ENCODE results near the gene FEM1A. TPM values are rescaled to one million over a fixed set of nuclear protein-coding genes. Genes with fewer than 3 reads are reported as not detected.
"Not testable (repeated sequence)": the region's sequence is repeated elsewhere in the genome, so short reads cannot be mapped to it uniquely, and the experiment has no call there.

The FEM1A gene
- polyA plus RNA-seq, 2 donors: 5.2 to 6.1 TPM

DNA sequence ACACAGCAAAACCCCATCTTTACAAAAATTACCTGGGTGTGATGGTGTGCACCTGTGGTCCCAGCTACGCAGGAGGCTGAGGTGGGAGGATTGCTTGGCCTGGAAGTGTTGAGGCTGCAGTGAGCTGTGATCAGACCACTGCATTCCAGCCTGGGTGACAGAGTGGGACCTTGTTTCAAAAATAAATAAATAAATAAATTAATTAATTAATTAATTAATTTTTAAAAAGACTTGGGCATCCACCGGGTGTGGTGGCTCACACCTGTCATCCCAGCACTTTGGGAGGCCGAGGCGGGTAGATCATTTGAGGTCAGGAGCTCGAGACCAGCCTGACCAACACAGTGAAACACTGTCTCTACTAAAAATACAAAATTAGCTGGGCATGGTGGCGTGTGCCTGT is 13.6 kb downstream of the FEM1A start:
- not testable (repeated sequence) for H3K9me3 ChIP-seq (ENCODE audit: control insufficient read depth in 2 of 2, insufficient read depth in 1 of 2, low read depth in 1 of 2, low read length in 1 of 2); H3K4me1 ChIP-seq (ENCODE audit: control insufficient read depth in 2 of 2, insufficient read depth in 2 of 2, low read length in 1 of 2); H3K36me3 ChIP-seq (ENCODE audit: control insufficient read depth in 2 of 2, insufficient read depth in 2 of 2, low read length in 1 of 2); H3K27me3 ChIP-seq (ENCODE audit: control insufficient read depth in 1 of 2, insufficient read depth in 2 of 2, low read length in 2 of 2); H3K4me3 ChIP-seq (ENCODE audit: low read depth in 1 of 2, low read length in 2 of 2); H3K27ac ChIP-seq (ENCODE audit: low read depth in 2 of 2, low read length in 1 of 2)
- WGBS, 2 donors: 93 to 94% methylated on average over 6 of the region's 6 CpGs

DNA sequence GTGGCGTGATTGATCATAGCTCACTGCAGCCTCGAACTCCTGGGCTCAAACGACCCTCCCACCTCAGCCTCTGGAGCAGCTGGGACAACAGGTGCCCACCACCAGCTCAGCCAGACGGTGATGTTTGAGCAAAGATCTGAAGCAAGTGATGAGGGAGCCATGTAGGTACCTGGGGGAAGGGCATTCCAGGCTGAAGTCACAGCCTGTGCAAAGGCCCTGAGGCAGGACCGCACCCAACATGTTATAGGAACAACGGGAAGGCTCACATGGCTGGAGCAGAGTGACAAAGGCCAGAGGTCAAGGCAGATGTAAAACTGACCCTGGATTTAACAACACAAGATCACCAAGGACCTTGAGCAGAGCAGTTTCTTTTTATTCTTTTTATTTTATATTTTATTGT is 14.8 kb downstream of the FEM1A start:
- Histone ChIP-seq H3K4me3 (ENCODE audit: low read depth in 1 of 2, low read length in 2 of 2) (no peak overlapping the region), H3K36me3 (ENCODE audit: control insufficient read depth in 2 of 2, insufficient read depth in 2 of 2, low read length in 1 of 2) (no peaks in the 10 kb centered on the region)

GRCh38 chr19:4807188-4807587 is 15.7 kb downstream of the FEM1A start:
- Histone ChIP-seq H3K4me3 (ENCODE audit: low read depth in 1 of 2, low read length in 2 of 2) (no peak overlapping the region), H3K27me3 (ENCODE audit: control insufficient read depth in 1 of 2, insufficient read depth in 2 of 2, low read length in 2 of 2) (no peaks in the 10 kb centered on the region), H3K36me3 (ENCODE audit: control insufficient read depth in 2 of 2, insufficient read depth in 2 of 2, low read length in 1 of 2) (no peaks in the 10 kb centered on the region), H3K4me1 (ENCODE audit: control insufficient read depth in 2 of 2, insufficient read depth in 2 of 2, low read length in 1 of 2) (peaks cover 2 to 4% of the 10 kb centered on the region in 2 donors), H3K9me3 (ENCODE audit: control insufficient read depth in 2 of 2, insufficient read depth in 1 of 2, low read depth in 1 of 2, low read length in 1 of 2) (no peaks in the 10 kb centered on the region), H3K27ac (ENCODE audit: low read depth in 2 of 2, low read length in 1 of 2) (no peak overlapping the region)
- WGBS, 2 donors: 74 to 81% methylated on average over 6 of the region's 6 CpGs

More for the DNA sequence above, 14.8 kb downstream of the FEM1A start:
- Histone ChIP-seq H3K27ac (ENCODE audit: low read depth in 2 of 2, low read length in 1 of 2) (no peak overlapping the region), H3K4me1 (ENCODE audit: control insufficient read depth in 2 of 2, insufficient read depth in 2 of 2, low read length in 1 of 2) (peaks cover 0 to 4% of the 10 kb centered on the region in 2 donors), H3K9me3 (ENCODE audit: control insufficient read depth in 2 of 2, insufficient read depth in 1 of 2, low read depth in 1 of 2, low read length in 1 of 2) (no peaks in the 10 kb centered on the region), H3K27me3 (ENCODE audit: control insufficient read depth in 1 of 2, insufficient read depth in 2 of 2, low read length in 2 of 2) (no peaks in the 10 kb centered on the region)
- 73 to 74% methylated on average over 6 of the region's 6 CpGs for WGBS, 2 donors

DNA sequence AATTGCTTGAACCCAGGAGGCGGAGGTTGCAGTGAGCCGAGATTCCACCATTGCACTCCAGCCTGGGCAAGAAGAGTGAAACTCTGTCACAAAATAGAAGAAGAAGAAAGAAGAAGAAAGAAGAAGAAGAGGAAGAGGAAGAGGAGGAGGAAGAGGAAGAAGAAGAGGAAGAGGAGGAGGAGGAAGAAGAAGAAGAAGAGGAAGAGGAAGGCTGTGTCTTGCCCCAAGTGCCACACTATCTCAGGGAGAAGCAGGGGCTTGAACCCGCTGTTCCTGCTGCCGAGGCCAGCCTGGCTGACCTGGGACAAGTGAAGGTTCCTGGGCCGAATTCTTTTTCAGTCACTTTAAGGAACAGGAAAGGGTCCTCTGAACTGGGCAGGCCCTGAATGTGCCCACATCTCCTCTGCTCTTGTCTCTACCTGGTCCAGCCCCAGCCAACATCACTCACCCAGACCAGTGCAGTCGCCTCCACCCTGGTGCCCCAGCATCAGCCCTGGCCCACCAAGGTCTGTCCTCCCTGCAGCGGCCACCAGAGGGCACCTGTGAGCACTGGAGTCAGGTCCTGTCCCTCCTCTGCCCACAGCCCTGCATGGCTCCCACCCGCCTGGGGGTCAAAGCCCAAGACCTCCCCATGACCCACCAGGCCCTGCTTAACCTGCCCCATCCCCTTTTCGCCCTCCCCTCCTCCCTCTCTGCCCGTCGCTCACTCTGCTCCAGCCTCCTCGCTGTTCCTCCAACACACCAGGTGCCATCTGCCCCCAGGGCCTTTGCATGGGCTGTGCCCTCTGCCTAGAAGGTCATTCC is 20.0 kb downstream of the FEM1A start:
- 61 to 67% methylated on average over 12 of the region's 12 CpGs for WGBS, 2 donors
- peaks cover 2 to 5% of the 10 kb centered on the region in 2 donors for H3K4me1 ChIP-seq (ENCODE audit: control insufficient read depth in 2 of 2, insufficient read depth in 2 of 2, low read length in 1 of 2)
- H3K27ac ChIP-seq (ENCODE audit: low read depth in 2 of 2, low read length in 1 of 2): peak overlapping the region; percentile 22 to 26
- peaks cover 1 to 5% of the 10 kb centered on the region in 2 donors for H3K36me3 ChIP-seq (ENCODE audit: control insufficient read depth in 2 of 2, insufficient read depth in 2 of 2, low read length in 1 of 2)
- no peaks in the 10 kb centered on the region for H3K9me3 ChIP-seq (ENCODE audit: control insufficient read depth in 2 of 2, insufficient read depth in 1 of 2, low read depth in 1 of 2, low read length in 1 of 2)
- no peak overlapping the region for H3K4me3 ChIP-seq (ENCODE audit: low read depth in 1 of 2, low read length in 2 of 2)
- H3K27me3 ChIP-seq (ENCODE audit: control insufficient read depth in 1 of 2, insufficient read depth in 2 of 2, low read length in 2 of 2): no peaks in the 10 kb centered on the region

DNA sequence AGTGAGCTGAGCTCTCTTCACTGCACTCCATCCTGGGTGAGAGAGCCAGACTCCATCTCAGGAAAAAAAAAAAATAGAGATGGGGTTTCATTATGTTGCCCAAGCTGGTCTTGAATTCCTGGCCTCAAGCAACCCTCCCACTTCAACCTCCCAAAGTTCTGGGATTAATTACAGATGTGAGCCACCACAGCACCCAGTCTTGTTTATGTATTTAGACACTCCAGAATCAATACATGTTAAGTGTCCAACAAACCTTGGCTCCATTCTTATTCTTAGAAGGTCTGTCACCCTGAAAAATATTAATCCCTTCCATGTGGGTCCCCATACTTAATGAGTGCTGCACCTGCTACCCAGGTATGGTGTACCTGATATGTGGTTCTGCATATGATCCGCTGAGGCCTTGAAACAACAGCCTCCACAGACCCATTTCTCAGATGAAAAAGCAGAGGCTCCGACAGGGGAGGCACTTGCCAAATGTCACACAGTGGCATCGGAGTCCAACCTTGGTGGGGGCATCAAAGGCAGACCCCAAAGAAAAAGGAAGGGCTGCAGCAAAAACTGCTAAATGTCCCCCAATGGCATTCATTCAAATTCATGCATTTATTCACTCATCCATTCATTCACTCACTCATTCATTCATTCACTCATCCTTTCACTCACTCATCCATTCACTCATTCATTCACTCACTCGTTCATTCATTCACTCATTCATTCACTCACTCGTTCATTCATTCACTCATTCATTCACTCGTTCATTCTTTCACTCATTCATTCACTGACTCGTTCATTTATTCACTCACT is 23.3 kb downstream of the FEM1A start:
- Histone ChIP-seq H3K4me1 (ENCODE audit: control insufficient read depth in 2 of 2, insufficient read depth in 2 of 2, low read length in 1 of 2) (peaks cover 2 to 7% of the 10 kb centered on the region in 2 donors), H3K4me3 (ENCODE audit: low read depth in 1 of 2, low read length in 2 of 2) (no peak overlapping the region), H3K27ac (ENCODE audit: low read depth in 2 of 2, low read length in 1 of 2) (no peak overlapping the region), H3K9me3 (ENCODE audit: control insufficient read depth in 2 of 2, insufficient read depth in 1 of 2, low read depth in 1 of 2, low read length in 1 of 2) (no peaks in the 10 kb centered on the region), H3K36me3 (ENCODE audit: control insufficient read depth in 2 of 2, insufficient read depth in 2 of 2, low read length in 1 of 2) (peaks cover 11 to 27% of the 10 kb centered on the region in 2 donors), H3K27me3 (ENCODE audit: control insufficient read depth in 1 of 2, insufficient read depth in 2 of 2, low read length in 2 of 2) (no peaks in the 10 kb centered on the region)
- WGBS, 2 donors: 70 to 75% methylated on average over 7 of the region's 7 CpGs

- Histone ChIP-seq H3K4me3 (ENCODE audit: low read depth in 1 of 2, low read length in 2 of 2) (no peak overlapping the region), H3K4me1 (ENCODE audit: control insufficient read depth in 2 of 2, insufficient read depth in 2 of 2, low read length in 1 of 2) (peaks cover 2 to 7% of the 10 kb centered on the region in 2 donors), H3K36me3 (ENCODE audit: control insufficient read depth in 2 of 2, insufficient read depth in 2 of 2, low read length in 1 of 2) (peaks cover 11 to 27% of the 10 kb centered on the region in 2 donors), H3K27me3 (ENCODE audit: control insufficient read depth in 1 of 2, insufficient read depth in 2 of 2, low read length in 2 of 2) (no peaks in the 10 kb centered on the region), H3K27ac (ENCODE audit: low read depth in 2 of 2, low read length in 1 of 2) (peak overlapping the region in 1 of 2 donors; percentile 15), H3K9me3 (ENCODE audit: control insufficient read depth in 2 of 2, insufficient read depth in 1 of 2, low read depth in 1 of 2, low read length in 1 of 2) (no peaks in the 10 kb centered on the region)
- 30 to 31% methylated on average over 28 of the region's 28 CpGs for WGBS, 2 donors
These were observed 24.1 kb downstream of the FEM1A start for GRCh38 chr19:4815426-4816201.

DNA sequence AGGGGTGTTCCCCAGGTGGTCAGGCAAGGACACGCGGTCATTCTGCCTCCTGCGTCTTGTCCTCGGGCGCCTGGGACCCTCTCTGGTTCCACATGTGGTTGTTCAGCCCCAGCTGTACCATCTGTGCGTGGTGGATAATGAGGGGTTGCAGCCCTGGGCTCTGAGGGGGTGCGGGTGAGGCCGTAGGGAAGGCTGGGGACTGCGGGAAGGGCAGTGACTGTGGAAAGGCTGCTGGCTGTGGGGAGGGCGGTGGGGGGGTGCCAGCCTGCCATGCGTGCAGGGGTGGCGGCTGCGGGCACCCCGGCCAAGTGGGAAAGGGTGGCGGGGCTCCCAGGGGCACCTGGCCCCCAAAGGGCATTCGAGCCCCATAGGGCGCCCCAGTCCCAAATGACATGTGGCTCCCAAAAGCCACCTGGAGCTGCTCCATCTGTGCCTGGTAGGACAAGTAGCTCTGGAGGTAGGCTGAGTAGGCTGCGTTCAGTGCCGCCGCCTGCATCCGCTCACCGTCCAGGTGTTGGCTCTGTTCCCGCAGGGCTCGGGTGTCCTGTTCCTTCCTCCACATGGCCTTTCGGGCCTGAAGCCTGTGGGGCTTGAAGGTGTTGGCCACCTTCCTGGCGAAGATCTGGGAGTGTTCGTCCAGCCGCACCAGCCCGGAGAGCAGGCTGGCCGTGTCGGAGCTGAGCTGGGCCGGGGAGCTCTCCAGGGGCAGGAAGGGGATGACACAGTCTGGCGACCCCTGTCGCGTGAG is 24.8 kb downstream of the FEM1A start:
- no peaks in the 10 kb centered on the region for H3K27me3 ChIP-seq (ENCODE audit: control insufficient read depth in 1 of 2, insufficient read depth in 2 of 2, low read length in 2 of 2)
- peaks cover 2 to 7% of the 10 kb centered on the region in 2 donors for H3K4me1 ChIP-seq (ENCODE audit: control insufficient read depth in 2 of 2, insufficient read depth in 2 of 2, low read length in 1 of 2)
- H3K9me3 ChIP-seq (ENCODE audit: control insufficient read depth in 2 of 2, insufficient read depth in 1 of 2, low read depth in 1 of 2, low read length in 1 of 2): no peaks in the 10 kb centered on the region
- H3K27ac ChIP-seq (ENCODE audit: low read depth in 2 of 2, low read length in 1 of 2): peak overlapping the region in 1 of 2 donors; percentile 15
- H3K4me3 ChIP-seq (ENCODE audit: low read depth in 1 of 2, low read length in 2 of 2): no peak overlapping the region
- H3K36me3 ChIP-seq (ENCODE audit: control insufficient read depth in 2 of 2, insufficient read depth in 2 of 2, low read length in 1 of 2): peaks cover 11 to 27% of the 10 kb centered on the region in 2 donors
- 92 to 95% methylated on average over 35 of the region's 35 CpGs for WGBS, 2 donors

GRCh38 chr19:4816950-4817278 is 25.4 kb downstream of the FEM1A start:
- 92 to 93% methylated on average over 16 of the region's 16 CpGs for WGBS, 2 donors
- H3K27me3 ChIP-seq (ENCODE audit: control insufficient read depth in 1 of 2, insufficient read depth in 2 of 2, low read length in 2 of 2): no peaks in the 10 kb centered on the region
- H3K4me3 ChIP-seq (ENCODE audit: low read depth in 1 of 2, low read length in 2 of 2): no peak overlapping the region
- peaks cover 11 to 27% of the 10 kb centered on the region in 2 donors for H3K36me3 ChIP-seq (ENCODE audit: control insufficient read depth in 2 of 2, insufficient read depth in 2 of 2, low read length in 1 of 2)
- peaks cover 0 to 7% of the 10 kb centered on the region in 2 donors for H3K4me1 ChIP-seq (ENCODE audit: control insufficient read depth in 2 of 2, insufficient read depth in 2 of 2, low read length in 1 of 2)
- H3K9me3 ChIP-seq (ENCODE audit: control insufficient read depth in 2 of 2, insufficient read depth in 1 of 2, low read depth in 1 of 2, low read length in 1 of 2): no peaks in the 10 kb centered on the region
- no peak overlapping the region for H3K27ac ChIP-seq (ENCODE audit: low read depth in 2 of 2, low read length in 1 of 2)
